Trophoblast cell (in vitro differentiated cells and primary cell): ENCODE data around the gene TRAP1.

ENCODE experiments used
- DNase-seq, 2 donors: peaks; one replicate each; pipeline ENCODE4 v3.0.0-alpha.2; 2016
- H2AFZ ChIP-seq: 2 replicates; pipeline ENCODE4 v1.6.1; 2013; ENCODE audit warnings: low read length, moderate library complexity, mild to moderate bottlenecking; ENCODE audit not compliant: insufficient read depth, poor library complexity
- H2AK5ac ChIP-seq: 2 replicates; pipeline ENCODE4 v1.6.1; 2013; ENCODE audit warnings: mild to moderate bottlenecking, low read length
- H2BK120ac ChIP-seq: 2 replicates; pipeline ENCODE4 v1.6.1; 2013; ENCODE audit warnings: low read length, mild to moderate bottlenecking, moderate library complexity; ENCODE audit not compliant: insufficient read depth, poor library complexity
- H2BK12ac ChIP-seq: 2 replicates; pipeline ENCODE4 v1.6.1; 2013; ENCODE audit warnings: mild to moderate bottlenecking, low read length, moderate library complexity
- H2BK5ac ChIP-seq: 2 replicates; pipeline ENCODE4 v1.6.1; 2013; ENCODE audit warnings: low read length, low read depth, moderate library complexity, mild to moderate bottlenecking; ENCODE audit not compliant: poor library complexity
- H3K14ac ChIP-seq: 2 replicates; pipeline ENCODE4 v1.6.1; 2013; ENCODE audit warnings: mild to moderate bottlenecking, low read length
- H3K18ac ChIP-seq: 2 replicates; pipeline ENCODE4 v1.6.1; 2013; ENCODE audit warnings: mild to moderate bottlenecking, low read length
- H3K23ac ChIP-seq: 2 replicates; pipeline ENCODE4 v1.6.1; 2013; ENCODE audit warnings: low read length
- H3K27ac ChIP-seq: 2 replicates; pipeline ENCODE4 v1.5.1; 2013; ENCODE audit warnings: low read depth, mild to moderate bottlenecking, inconsistent platforms, low read length, moderate library complexity
- H3K27me3 ChIP-seq: 2 replicates; pipeline ENCODE4 v1.6.1; 2013; ENCODE audit warnings: inconsistent platforms, mild to moderate bottlenecking, low read length, moderate library complexity; ENCODE audit not compliant: insufficient read depth
- H3K36me3 ChIP-seq, 2 experiments: 1 replicate in 1 of 2; 2 replicates in 1 of 2; pipeline ENCODE4 v1.6.1; 2013; ENCODE audit warnings: low read length in 2 of 2, mild to moderate bottlenecking in 2 of 2, moderate library complexity in 1 of 2; ENCODE audit not compliant: insufficient read depth in 2 of 2, control insufficient read depth in 1 of 2
- H3K4ac ChIP-seq: 2 replicates; pipeline ENCODE4 v1.6.1; 2013; ENCODE audit warnings: low read depth, mild to moderate bottlenecking, low read length, moderate library complexity
- H3K4me1 ChIP-seq, 2 experiments: 1 replicate in 1 of 2; 2 replicates in 1 of 2; pipeline ENCODE4 v1.6.1; 2013; ENCODE audit warnings: low read length in 2 of 2, mild to moderate bottlenecking in 2 of 2, moderate library complexity in 1 of 2; ENCODE audit not compliant: insufficient read depth in 2 of 2, control insufficient read depth in 1 of 2
- H3K4me2 ChIP-seq: 2 replicates; pipeline ENCODE4 v1.6.1; 2013; ENCODE audit warnings: inconsistent platforms, mild to moderate bottlenecking, low read length, moderate library complexity
- H3K4me3 ChIP-seq: 2 replicates; pipeline ENCODE4 v1.5.1; 2013; ENCODE audit warnings: mild to moderate bottlenecking, low read depth, low read length, inconsistent platforms
- H3K79me1 ChIP-seq: one replicate; pipeline ENCODE4 v1.6.1; 2013; ENCODE audit warnings: low read length
- H3K79me2 ChIP-seq: 2 replicates; pipeline ENCODE4 v1.6.1; 2013; ENCODE audit warnings: low read length, mild to moderate bottlenecking; ENCODE audit not compliant: control insufficient read depth, insufficient read depth, poor library complexity
- H3K9ac ChIP-seq: 2 replicates; pipeline ENCODE4 v1.6.1; 2013; ENCODE audit warnings: mild to moderate bottlenecking, low read length
- H3K9me3 ChIP-seq: 2 replicates; pipeline ENCODE4 v1.6.1; 2013; ENCODE audit warnings: low read depth, mild to moderate bottlenecking, control low read depth, inconsistent platforms, low read length; ENCODE audit not compliant: insufficient read depth
- H4K12ac ChIP-seq: 2 replicates; pipeline ENCODE4 v1.6.1; 2013; ENCODE audit warnings: low read depth, mild to moderate bottlenecking, low read length, moderate library complexity
- H4K8ac ChIP-seq: 2 replicates; pipeline ENCODE4 v1.6.1; 2013; ENCODE audit warnings: low read depth, mild to moderate bottlenecking, low read length, moderate library complexity
- H4K91ac ChIP-seq: one replicate; pipeline ENCODE4 v1.6.1; 2013; ENCODE audit warnings: low read depth, mild to moderate bottlenecking, low read length, moderate library complexity
- WGBS: extraction: QIAGEN DNeasy Blood & Tissue Kit; methylation state at CpG from one replicate; pipeline ENCODE4 v1.1.7; 2013; ENCODE audit warnings: missing lambda C conversion rate; ENCODE audit not compliant: insufficient read length, insufficient coverage; ENCODE audit errors: extremely low coverage; 5-methylcytosine and 5-hydroxymethylcytosine counted together

The TRAP1 gene

DNA sequence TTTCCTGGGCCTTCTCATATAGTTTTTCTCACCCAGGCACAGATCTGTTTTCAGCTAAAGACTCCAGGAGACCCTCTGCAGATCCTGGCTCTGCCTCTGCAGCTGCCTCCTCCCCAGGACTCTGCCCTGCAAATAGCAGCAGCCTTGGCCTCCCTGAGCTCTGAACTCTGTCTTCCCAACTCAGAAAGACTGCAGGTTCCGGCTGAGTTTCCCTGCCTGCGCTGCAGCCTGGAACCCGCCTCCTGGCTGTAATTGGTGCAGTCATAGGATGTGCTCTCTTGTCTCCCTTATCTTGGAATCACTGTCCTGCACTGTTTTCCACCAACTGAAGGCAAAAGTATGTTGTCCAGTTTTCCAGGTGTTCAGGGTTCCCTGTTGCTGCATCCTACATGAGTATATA is 77.1 kb downstream of the TRAP1 start:
- Histone ChIP-seq H3K4ac (no peak overlapping the region), H2AFZ (no peak overlapping the region), H2BK120ac (no peak overlapping the region), H3K27ac (peak overlapping the region; percentile 16), H4K91ac (no peak overlapping the region), H3K79me2 (no peaks in the 10 kb centered on the region), H2BK12ac (no peak overlapping the region), H3K4me3 (no peak overlapping the region), H3K27me3 (no peaks in the 10 kb centered on the region), H3K4me1 (peaks cover 32 to 36% of the 10 kb centered on the region in 2 experiments), H3K9ac (no peak overlapping the region), H4K12ac (no peak overlapping the region), H3K79me1 (peaks cover 21% of the 10 kb centered on the region), H3K23ac (no peak overlapping the region), H4K8ac (no peak overlapping the region), H3K4me2 (no peak overlapping the region), H3K14ac (no peak overlapping the region), H3K18ac (no peak overlapping the region), H3K36me3 (peaks cover 3 to 7% of the 10 kb centered on the region in 2 experiments), H2BK5ac (no peak overlapping the region), H2AK5ac (no peak overlapping the region), H3K9me3 (peaks cover 2% of the 10 kb centered on the region)
- no CpG with 5 or more reads among the region's 3 CpGs for WGBS
- DNase-seq, result peak in 1 of 2 donors; percentile 44

GRCh38 chr16:3638916-3639644 is 78.2 kb downstream of the TRAP1 start:
- Histone ChIP-seq H2AK5ac (peak overlapping the region; percentile 13), H4K12ac (no peak overlapping the region), H3K23ac (no peak overlapping the region), H3K4me2 (no peak overlapping the region), H3K14ac (no peak overlapping the region), H2BK12ac (no peak overlapping the region), H2BK120ac (no peak overlapping the region), H3K4ac (no peak overlapping the region), H4K8ac (peak overlapping the region; percentile 28), H3K79me2 (no peaks in the 10 kb centered on the region), H3K79me1 (peaks cover 21% of the 10 kb centered on the region), H2BK5ac (no peak overlapping the region), H2AFZ (no peak overlapping the region), H3K27ac (no peak overlapping the region), H3K27me3 (no peaks in the 10 kb centered on the region), H3K36me3 (peaks cover 3 to 7% of the 10 kb centered on the region in 2 experiments), H3K9me3 (peaks cover 2% of the 10 kb centered on the region), H3K9ac (no peak overlapping the region), H3K18ac (peak overlapping the region; percentile 50), H3K4me3 (no peak overlapping the region), H4K91ac (peak overlapping the region; percentile 13), H3K4me1 (peaks cover 32 to 36% of the 10 kb centered on the region in 2 experiments)
- no peak for DNase-seq
- WGBS, result no CpG with 5 or more reads among the region's 13 CpGs

- Histone ChIP-seq H3K23ac (no peak overlapping the region), H3K4me3 (no peak overlapping the region), H4K91ac (no peak overlapping the region), H3K79me2 (no peaks in the 10 kb centered on the region), H3K9ac (no peak overlapping the region), H3K18ac (peak overlapping the region; percentile 27), H3K14ac (peak overlapping the region; percentile 54), H3K9me3 (peaks cover 2% of the 10 kb centered on the region), H3K27ac (peak overlapping the region; percentile 8), H2BK120ac (no peak overlapping the region), H3K36me3 (peaks cover 3 to 7% of the 10 kb centered on the region in 2 experiments), H3K79me1 (peaks cover 17% of the 10 kb centered on the region), H3K4me1 (peaks cover 23 to 27% of the 10 kb centered on the region in 2 experiments), H2BK5ac (peak overlapping the region; percentile 38), H4K12ac (no peak overlapping the region), H3K27me3 (no peaks in the 10 kb centered on the region), H3K4me2 (peak overlapping the region; percentile 43), H2BK12ac (no peak overlapping the region), H2AK5ac (no peak overlapping the region), H4K8ac (peak overlapping the region; percentile 86), H3K4ac (no peak overlapping the region), H2AFZ (no peak overlapping the region)
- peak in 1 of 2 donors; percentile 44 for DNase-seq
- WGBS, result no CpG with 5 or more reads among the region's 3 CpGs
These were observed 79.9 kb downstream of the TRAP1 start for GRCh38 chr16:3637371-3637923.

GRCh38 chr16:3625911-3626732 is 91.2 kb downstream of the TRAP1 start:
- H3K23ac ChIP-seq, result no peak overlapping the region
- H3K4ac ChIP-seq, result no peak overlapping the region
- H3K4me1 ChIP-seq, result no peaks in the 10 kb centered on the region
- H3K27ac ChIP-seq, result no peak overlapping the region
- H2BK120ac ChIP-seq, result no peak overlapping the region
- no peak overlapping the region for H3K9ac ChIP-seq
- H3K79me2 ChIP-seq, result no peaks in the 10 kb centered on the region
- H3K4me2 ChIP-seq, result no peak overlapping the region
- no peaks in the 10 kb centered on the region for H3K9me3 ChIP-seq
- H3K4me3 ChIP-seq, result no peak overlapping the region
- H3K79me1 ChIP-seq, result no peaks in the 10 kb centered on the region
- H3K14ac ChIP-seq, result no peak overlapping the region
- no peak overlapping the region for H2AFZ ChIP-seq
- no peak overlapping the region for H4K8ac ChIP-seq
- no peak overlapping the region for H4K12ac ChIP-seq
- H3K27me3 ChIP-seq, result peaks cover 3% of the 10 kb centered on the region
- no peak overlapping the region for H2BK12ac ChIP-seq
- H3K18ac ChIP-seq, result no peak overlapping the region
- H4K91ac ChIP-seq, result no peak overlapping the region
- no peak overlapping the region for H2AK5ac ChIP-seq
- no peak for DNase-seq
- no CpG with 5 or more reads among the region's 4 CpGs for WGBS
- no peak overlapping the region for H2BK5ac ChIP-seq
- no peaks in the 10 kb centered on the region for H3K36me3 ChIP-seq
